Measurements from ENCODE around the gene EPS8L2.

EPS8L2 gene

GRCh38 chr11:678297-678696 is 27.7 kb upstream of the EPS8L2 start:
- no peak overlapping the region for H2AK5ac ChIP-seq (ENCODE audit: low read length)
- no CpG with 5 or more reads among the region's 3 CpGs for WGBS (ENCODE audit: extremely low coverage, insufficient coverage, insufficient read length)

GRCh38 chr11:679271-680207 is 26.5 kb upstream of the EPS8L2 start:
- Histone ChIP-seq H3K18ac (ENCODE audit: low read length) (no peak overlapping the region), H3K79me2 (ENCODE audit: control insufficient read depth, insufficient read depth, low read length, poor library complexity) (no peaks in the 10 kb centered on the region), H3K9me3 (ENCODE audit: insufficient read depth, low read depth, low read length) (no peaks in the 10 kb centered on the region), H3K14ac (ENCODE audit: low read length) (no peak overlapping the region), H3K36me3 (ENCODE audit: control insufficient read depth in 1 of 2, insufficient read depth in 2 of 2, low read length in 2 of 2) (peaks cover 50% of the 10 kb centered on the region in 2 experiments), H3K9ac (ENCODE audit: low read length) (no peak overlapping the region), H3K27me3 (ENCODE audit: insufficient read depth, low read length) (no peaks in the 10 kb centered on the region), H3K23ac (ENCODE audit: low read length) (no peak overlapping the region), H3K79me1 (ENCODE audit: low read length) (no peaks in the 10 kb centered on the region), H3K4me2 (ENCODE audit: low read length) (no peak overlapping the region), H2AFZ (ENCODE audit: insufficient read depth, low read length, poor library complexity) (no peak overlapping the region), H4K12ac (ENCODE audit: low read depth, low read length) (no peak overlapping the region), H4K8ac (ENCODE audit: low read depth, low read length) (no peak overlapping the region), H3K27ac (ENCODE audit: low read depth, low read length) (no peak overlapping the region), H2AK5ac (ENCODE audit: low read length) (no peak overlapping the region), H3K4me1 (ENCODE audit: control insufficient read depth in 1 of 2, insufficient read depth in 2 of 2, low read length in 2 of 2) (no peaks in the 10 kb centered on the region), H3K4ac (ENCODE audit: low read depth, low read length) (no peak overlapping the region), H2BK120ac (ENCODE audit: insufficient read depth, low read length, poor library complexity) (no peak overlapping the region), H4K91ac (ENCODE audit: low read depth, low read length) (no peak overlapping the region), H2BK12ac (ENCODE audit: low read length) (no peak overlapping the region), H2BK5ac (ENCODE audit: low read depth, low read length, poor library complexity) (no peak overlapping the region), H3K4me3 (ENCODE audit: low read depth, low read length) (no peak overlapping the region)
- no peak for DNase-seq
- WGBS (ENCODE audit: extremely low coverage, insufficient coverage, insufficient read length): no CpG with 5 or more reads among the region's 36 CpGs

More at GRCh38 chr11:678297-678696, 27.7 kb upstream of the EPS8L2 start:
- no peak overlapping the region for H4K12ac ChIP-seq (ENCODE audit: low read depth, low read length)
- no peak overlapping the region for H3K4me3 ChIP-seq (ENCODE audit: low read depth, low read length)
- no peak overlapping the region for H2AFZ ChIP-seq (ENCODE audit: insufficient read depth, low read length, poor library complexity)
- no peak overlapping the region for H3K4ac ChIP-seq (ENCODE audit: low read depth, low read length)
- no peak overlapping the region for H3K27ac ChIP-seq (ENCODE audit: low read depth, low read length)
- no peaks in the 10 kb centered on the region for H3K4me1 ChIP-seq (ENCODE audit: control insufficient read depth in 1 of 2, insufficient read depth in 2 of 2, low read length in 2 of 2)
- no peak overlapping the region for H4K91ac ChIP-seq (ENCODE audit: low read depth, low read length)
- no peak overlapping the region for H2BK5ac ChIP-seq (ENCODE audit: low read depth, low read length, poor library complexity)
- H2BK120ac ChIP-seq (ENCODE audit: insufficient read depth, low read length, poor library complexity): no peak overlapping the region
- no peak overlapping the region for H3K23ac ChIP-seq (ENCODE audit: low read length)
- H3K79me2 ChIP-seq (ENCODE audit: control insufficient read depth, insufficient read depth, low read length, poor library complexity): no peaks in the 10 kb centered on the region
- no peak overlapping the region for H3K14ac ChIP-seq (ENCODE audit: low read length)
- no peaks in the 10 kb centered on the region for H3K27me3 ChIP-seq (ENCODE audit: insufficient read depth, low read length)
- no peak overlapping the region for H3K18ac ChIP-seq (ENCODE audit: low read length)
- no peak overlapping the region for H3K9ac ChIP-seq (ENCODE audit: low read length)
- no peak overlapping the region for H4K8ac ChIP-seq (ENCODE audit: low read depth, low read length)
- H3K79me1 ChIP-seq (ENCODE audit: low read length): no peaks in the 10 kb centered on the region
- no peak for DNase-seq
- H3K4me2 ChIP-seq (ENCODE audit: low read length): no peak overlapping the region
- H2BK12ac ChIP-seq (ENCODE audit: low read length): no peak overlapping the region
- H3K36me3 ChIP-seq (ENCODE audit: control insufficient read depth in 1 of 2, insufficient read depth in 2 of 2, low read length in 2 of 2): peaks cover 56 to 57% of the 10 kb centered on the region in 2 experiments
- no peaks in the 10 kb centered on the region for H3K9me3 ChIP-seq (ENCODE audit: insufficient read depth, low read depth, low read length)

- H3K27ac ChIP-seq (ENCODE audit: low read depth, low read length): no peak overlapping the region
- H3K23ac ChIP-seq (ENCODE audit: low read length): no peak overlapping the region
- no peak overlapping the region for H3K4ac ChIP-seq (ENCODE audit: low read depth, low read length)
- H3K36me3 ChIP-seq (ENCODE audit: control insufficient read depth in 1 of 2, insufficient read depth in 2 of 2, low read length in 2 of 2): peaks cover 52 to 53% of the 10 kb centered on the region in 2 experiments
- H3K79me2 ChIP-seq (ENCODE audit: control insufficient read depth, insufficient read depth, low read length, poor library complexity): no peaks in the 10 kb centered on the region
- H3K4me2 ChIP-seq (ENCODE audit: low read length): no peak overlapping the region
- H3K14ac ChIP-seq (ENCODE audit: low read length): no peak overlapping the region
- H4K8ac ChIP-seq (ENCODE audit: low read depth, low read length): no peak overlapping the region
- H3K4me3 ChIP-seq (ENCODE audit: low read depth, low read length): no peak overlapping the region
- no peak overlapping the region for H2BK120ac ChIP-seq (ENCODE audit: insufficient read depth, low read length, poor library complexity)
- no peaks in the 10 kb centered on the region for H3K79me1 ChIP-seq (ENCODE audit: low read length)
- no peak overlapping the region for H3K9ac ChIP-seq (ENCODE audit: low read length)
- no peak overlapping the region for H2BK5ac ChIP-seq (ENCODE audit: low read depth, low read length, poor library complexity)
- H3K4me1 ChIP-seq (ENCODE audit: control insufficient read depth in 1 of 2, insufficient read depth in 2 of 2, low read length in 2 of 2): no peaks in the 10 kb centered on the region
- H2AK5ac ChIP-seq (ENCODE audit: low read length): no peak overlapping the region
- no peak overlapping the region for H2AFZ ChIP-seq (ENCODE audit: insufficient read depth, low read length, poor library complexity)
- WGBS (ENCODE audit: extremely low coverage, insufficient coverage, insufficient read length): no CpG with 5 or more reads among the region's 19 CpGs
- H3K27me3 ChIP-seq (ENCODE audit: insufficient read depth, low read length): no peaks in the 10 kb centered on the region
- DNase-seq: no peak
- H3K9me3 ChIP-seq (ENCODE audit: insufficient read depth, low read depth, low read length): no peaks in the 10 kb centered on the region
- no peak overlapping the region for H3K18ac ChIP-seq (ENCODE audit: low read length)
- H4K91ac ChIP-seq (ENCODE audit: low read depth, low read length): no peak overlapping the region
- H2BK12ac ChIP-seq (ENCODE audit: low read length): no peak overlapping the region
- no peak overlapping the region for H4K12ac ChIP-seq (ENCODE audit: low read depth, low read length)
Measured at GRCh38 chr11:680476-680875, 25.6 kb upstream of the EPS8L2 start.

- no peaks in the 10 kb centered on the region for H3K9me3 ChIP-seq (ENCODE audit: insufficient read depth, low read depth, low read length)
- no peak overlapping the region for H3K14ac ChIP-seq (ENCODE audit: low read length)
- no peak overlapping the region for H3K23ac ChIP-seq (ENCODE audit: low read length)
- no peak overlapping the region for H4K8ac ChIP-seq (ENCODE audit: low read depth, low read length)
- no peak for DNase-seq
- H3K4me2 ChIP-seq (ENCODE audit: low read length): no peak overlapping the region
- no peak overlapping the region for H2AFZ ChIP-seq (ENCODE audit: insufficient read depth, low read length, poor library complexity)
- no peak overlapping the region for H2AK5ac ChIP-seq (ENCODE audit: low read length)
- no peaks in the 10 kb centered on the region for H3K79me2 ChIP-seq (ENCODE audit: control insufficient read depth, insufficient read depth, low read length, poor library complexity)
- WGBS (ENCODE audit: extremely low coverage, insufficient coverage, insufficient read length): no CpG with 5 or more reads among the region's 13 CpGs
- H3K4me1 ChIP-seq (ENCODE audit: control insufficient read depth in 1 of 2, insufficient read depth in 2 of 2, low read length in 2 of 2): no peaks in the 10 kb centered on the region
- no peak overlapping the region for H3K9ac ChIP-seq (ENCODE audit: low read length)
- H3K36me3 ChIP-seq (ENCODE audit: control insufficient read depth in 1 of 2, insufficient read depth in 2 of 2, low read length in 2 of 2): peaks cover 52 to 54% of the 10 kb centered on the region in 2 experiments
- H3K27me3 ChIP-seq (ENCODE audit: insufficient read depth, low read length): no peaks in the 10 kb centered on the region
- H4K12ac ChIP-seq (ENCODE audit: low read depth, low read length): no peak overlapping the region
- H3K79me1 ChIP-seq (ENCODE audit: low read length): no peaks in the 10 kb centered on the region
- no peak overlapping the region for H3K18ac ChIP-seq (ENCODE audit: low read length)
- no peak overlapping the region for H3K4me3 ChIP-seq (ENCODE audit: low read depth, low read length)
- no peak overlapping the region for H4K91ac ChIP-seq (ENCODE audit: low read depth, low read length)
- no peak overlapping the region for H2BK5ac ChIP-seq (ENCODE audit: low read depth, low read length, poor library complexity)
- H3K4ac ChIP-seq (ENCODE audit: low read depth, low read length): no peak overlapping the region
- no peak overlapping the region for H3K27ac ChIP-seq (ENCODE audit: low read depth, low read length)
- H2BK120ac ChIP-seq (ENCODE audit: insufficient read depth, low read length, poor library complexity): no peak overlapping the region
- no peak overlapping the region for H2BK12ac ChIP-seq (ENCODE audit: low read length)
Measured at GRCh38 chr11:680970-681369, 25.1 kb upstream of the EPS8L2 start.
